ENCODE data around the gene METTL8.
"Not testable (repeated sequence)": the region's sequence is repeated elsewhere in the genome, so short reads cannot be mapped to it uniquely, and the experiment has no call there.

Gene METTL8

DNA sequence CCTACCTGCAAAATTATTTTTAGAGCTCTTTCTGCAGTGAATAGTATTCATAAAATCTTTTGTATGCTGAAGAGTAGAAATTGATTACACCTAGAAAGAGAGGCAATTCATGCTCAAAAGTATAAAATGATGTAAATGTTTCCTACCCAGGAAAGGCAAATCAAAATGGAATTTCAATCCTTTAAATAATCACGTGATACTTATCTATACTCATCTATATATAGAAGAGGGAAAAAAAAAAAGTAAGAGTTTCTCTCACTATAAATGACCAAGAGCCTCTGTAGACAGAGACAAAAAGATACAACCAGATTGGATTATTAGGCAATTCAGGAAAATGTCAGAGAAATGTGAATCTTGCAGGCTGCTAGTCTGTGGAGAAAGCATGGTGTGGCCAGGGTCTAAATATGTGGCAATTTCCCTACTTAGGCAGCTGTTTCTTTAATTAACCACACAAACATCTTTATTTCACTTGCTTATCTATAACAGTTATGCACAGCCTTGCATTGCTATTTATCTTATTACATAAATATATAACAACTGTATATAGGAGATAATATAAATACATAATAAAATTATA is 39.5 kb downstream of the METTL8 start:
- no peak for DNase-seq

DNA sequence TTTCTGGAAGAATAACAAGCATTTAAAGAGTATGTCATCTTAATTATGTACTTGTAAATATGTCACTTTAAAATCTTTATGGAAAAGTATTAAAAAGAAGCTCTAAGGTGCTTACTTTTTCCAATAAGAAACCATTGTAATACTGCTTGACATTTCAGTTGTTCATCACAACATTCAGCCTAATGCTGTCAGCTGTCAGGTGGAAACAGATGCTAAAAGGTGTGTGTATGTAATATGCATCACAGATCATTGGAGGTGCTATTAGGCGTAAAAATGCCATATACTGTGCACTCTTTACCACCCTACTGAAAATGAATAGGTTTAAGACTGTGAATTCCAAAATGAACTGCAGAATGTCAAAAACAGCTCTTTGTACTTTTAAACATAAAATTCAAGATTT is 40.3 kb downstream of the METTL8 start:
- DNase-seq, result no peak

DNA sequence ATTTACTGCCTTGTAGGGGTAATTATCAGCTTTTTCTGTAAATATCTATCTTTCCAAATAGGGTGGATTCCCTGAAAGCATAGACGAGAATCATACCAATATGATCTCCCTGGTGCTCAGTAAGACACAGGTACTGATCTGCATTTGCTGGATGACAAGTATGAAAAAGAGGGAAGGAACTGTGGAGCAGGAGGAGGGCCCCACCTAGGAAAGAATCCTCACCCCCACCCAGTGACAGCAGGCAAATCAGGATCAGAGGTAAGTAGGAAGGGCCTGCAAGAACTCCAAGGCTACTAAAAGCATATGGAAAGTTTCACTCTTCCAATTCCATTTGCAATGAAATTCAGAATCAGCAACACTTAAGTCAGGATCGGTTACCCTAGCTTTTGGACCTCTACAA is 42.3 kb downstream of the METTL8 start:
- no peak for DNase-seq

DNA sequence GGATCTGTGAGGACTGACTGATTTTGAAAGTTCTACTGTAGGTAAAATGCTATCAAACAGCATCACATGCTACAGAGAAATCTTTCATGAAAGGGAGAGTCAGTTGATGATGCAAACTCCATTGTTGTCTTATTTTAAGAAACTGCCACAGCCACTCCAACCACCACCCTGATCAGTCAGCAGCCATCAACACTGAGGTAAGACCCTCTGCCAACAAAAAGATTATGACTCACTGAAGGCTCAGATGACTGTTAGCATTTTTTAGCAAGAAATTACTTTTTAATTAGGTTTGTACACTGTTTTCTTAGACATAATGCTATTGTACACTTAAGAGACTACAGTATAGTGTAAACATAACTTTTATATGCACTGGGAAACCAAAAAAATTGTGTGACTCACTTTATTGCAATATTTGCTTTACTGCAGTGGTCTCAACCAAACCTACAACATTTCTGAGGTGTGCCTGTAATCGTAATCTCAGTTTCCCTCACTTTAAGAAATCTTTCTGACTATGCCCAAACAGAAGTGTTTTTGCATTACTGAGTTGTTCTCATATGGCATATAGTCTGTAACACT is 42.8 kb downstream of the METTL8 start:
- DNase-seq, result no peak

DNA sequence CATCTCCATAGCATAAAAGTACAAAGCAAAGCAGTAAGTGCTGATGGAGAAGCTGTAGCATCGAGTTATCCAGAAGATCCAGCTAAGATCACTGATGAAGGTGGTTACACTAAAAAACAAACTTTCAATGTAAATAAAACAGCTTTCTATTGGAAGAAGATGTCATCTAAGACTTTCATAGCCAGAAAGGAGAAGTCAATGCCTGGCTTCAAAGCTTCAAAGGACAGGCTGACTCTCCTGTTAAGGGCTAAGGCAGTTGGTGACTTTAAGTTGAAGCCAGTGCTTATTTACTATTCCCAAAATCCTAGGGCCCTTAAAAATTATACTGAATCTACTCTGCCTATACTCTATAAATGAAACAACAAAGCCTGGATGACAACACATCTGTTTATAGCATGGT is 44.0 kb downstream of the METTL8 start:
- DNase-seq, result no peak

DNA sequence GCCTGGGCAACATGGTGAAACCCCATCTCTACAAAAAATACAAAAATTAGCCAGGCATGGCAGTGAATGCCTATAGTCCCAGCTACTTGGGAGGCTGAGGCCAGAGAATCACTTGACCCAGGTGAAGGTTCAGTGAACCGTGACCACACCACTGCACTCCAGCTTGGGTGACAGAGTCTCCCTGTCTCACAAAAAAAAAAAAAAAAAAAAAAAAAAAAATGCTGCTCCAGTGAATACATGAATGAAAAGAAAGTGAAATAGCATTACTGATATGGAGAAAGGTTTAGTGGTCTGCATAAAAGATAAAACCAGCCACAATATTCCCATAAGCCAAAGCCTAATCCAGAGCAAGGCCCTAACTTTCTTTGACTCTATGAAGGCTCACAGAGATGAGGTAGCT is 44.5 kb downstream of the METTL8 start:
- DNase-seq, result no peak

DNA sequence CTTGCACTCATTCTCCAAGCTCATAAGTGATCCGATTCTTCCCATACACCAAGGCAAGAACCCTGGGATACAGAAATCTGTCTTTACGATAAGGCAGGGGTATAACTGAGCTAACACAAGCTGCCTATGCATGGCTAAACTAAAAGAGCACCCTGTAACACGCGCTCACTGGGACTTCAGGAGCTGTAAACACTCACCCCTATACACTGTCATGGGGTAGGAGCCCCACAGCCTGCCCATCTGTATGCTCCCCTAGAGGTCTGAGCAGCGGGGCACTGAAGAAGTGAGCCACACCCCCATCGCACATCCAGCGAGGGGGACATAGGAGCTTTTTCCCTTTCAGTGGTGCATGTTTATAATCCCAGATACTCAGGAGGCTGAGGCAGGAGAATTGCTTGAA is 46.7 kb downstream of the METTL8 start:
- no peak for DNase-seq

DNA sequence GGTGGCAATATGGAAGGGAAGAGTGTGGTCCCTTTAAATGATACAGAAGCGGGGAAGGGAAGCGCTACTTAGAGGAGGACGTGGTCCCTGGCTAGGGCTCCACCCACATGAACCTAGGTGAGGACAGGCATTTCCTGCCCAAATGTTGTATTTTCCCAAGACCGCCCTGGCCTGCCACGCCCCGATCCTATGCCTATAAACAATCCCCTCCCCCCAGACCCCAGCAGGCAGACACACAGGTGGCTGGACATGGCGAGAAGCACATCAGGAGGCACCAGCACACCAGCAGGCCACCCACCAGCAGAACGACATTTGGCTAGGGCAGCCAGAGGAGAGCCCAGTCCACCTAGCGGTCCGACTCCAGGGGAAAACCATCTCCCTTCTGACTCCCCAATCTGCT is 47.2 kb downstream of the METTL8 start:
- no peak for DNase-seq

DNA sequence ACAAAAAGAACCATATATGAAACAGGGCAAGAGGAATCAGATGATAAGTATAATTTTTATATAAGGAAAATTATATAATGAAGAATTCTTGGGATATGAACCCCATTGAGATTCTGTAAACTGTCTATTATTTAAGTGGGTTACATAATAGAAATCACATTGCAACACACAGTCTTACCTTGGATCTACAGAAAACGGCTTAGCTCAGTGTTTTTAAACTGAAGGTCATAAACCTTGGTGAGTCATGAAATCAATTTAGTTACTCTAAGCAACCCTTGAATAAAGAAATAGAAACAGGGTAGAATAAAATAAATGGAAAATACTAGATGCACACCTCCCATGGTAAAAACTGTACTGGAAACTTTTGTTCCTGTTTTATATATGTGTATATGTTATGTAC is 50.7 kb downstream of the METTL8 start:
- no peak for DNase-seq

DNA sequence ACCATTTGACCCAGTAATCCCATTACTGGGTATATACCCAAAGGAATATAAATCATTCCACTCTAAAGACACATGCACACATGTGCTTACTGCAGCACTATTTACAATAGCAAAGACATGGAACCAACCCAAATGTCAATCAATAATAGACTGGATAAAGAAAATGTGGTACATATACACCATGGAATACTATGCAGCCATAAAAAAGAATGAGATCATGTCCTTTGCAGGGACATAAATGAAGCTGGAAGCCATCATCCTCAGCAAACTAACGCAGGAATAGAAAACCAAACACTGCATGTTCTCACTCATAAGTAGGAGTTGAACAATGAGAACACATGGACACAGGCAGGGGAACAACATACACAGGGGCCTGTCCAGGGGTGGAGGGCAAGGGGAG is 51.6 kb downstream of the METTL8 start:
- DNase-seq, result not testable (repeated sequence)

DNA sequence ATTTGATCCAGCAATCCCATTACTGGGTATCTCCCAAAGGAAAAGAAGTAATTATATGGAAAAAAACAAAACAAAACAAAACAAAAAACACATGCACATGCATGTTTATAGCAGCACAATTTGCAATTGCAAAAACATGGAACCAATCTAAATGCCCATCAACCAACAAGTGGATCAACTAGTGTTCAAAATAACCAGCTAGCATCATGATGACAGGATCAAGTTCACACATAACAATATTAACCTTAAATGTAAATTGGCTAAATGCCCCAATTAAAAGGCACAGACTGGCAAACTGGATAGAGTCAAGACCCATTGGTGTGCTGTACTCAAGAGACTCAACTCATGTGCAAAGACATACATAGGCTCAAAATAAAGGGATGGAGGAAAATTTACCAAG is 55.9 kb downstream of the METTL8 start:
- DNase-seq, result not testable (repeated sequence)

DNA sequence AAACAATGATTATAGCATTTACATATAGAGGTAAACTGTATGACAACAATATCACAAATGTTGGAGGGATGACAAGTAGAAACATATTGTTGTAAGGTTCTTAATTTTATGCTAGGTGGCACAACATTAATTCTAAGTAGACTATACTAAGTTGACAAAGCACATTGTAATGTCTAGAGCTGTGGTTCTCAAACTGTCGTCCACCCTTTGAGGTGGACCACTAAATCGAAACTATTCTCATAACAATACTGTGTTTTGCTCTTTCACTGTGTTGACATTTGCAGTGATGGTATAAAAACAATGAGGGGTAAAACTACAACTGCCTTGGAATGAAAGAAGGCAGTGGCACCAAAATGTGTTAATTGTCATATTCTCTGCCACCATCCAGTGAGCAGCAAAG is 66.1 kb downstream of the METTL8 start:
- no peak for DNase-seq

DNA sequence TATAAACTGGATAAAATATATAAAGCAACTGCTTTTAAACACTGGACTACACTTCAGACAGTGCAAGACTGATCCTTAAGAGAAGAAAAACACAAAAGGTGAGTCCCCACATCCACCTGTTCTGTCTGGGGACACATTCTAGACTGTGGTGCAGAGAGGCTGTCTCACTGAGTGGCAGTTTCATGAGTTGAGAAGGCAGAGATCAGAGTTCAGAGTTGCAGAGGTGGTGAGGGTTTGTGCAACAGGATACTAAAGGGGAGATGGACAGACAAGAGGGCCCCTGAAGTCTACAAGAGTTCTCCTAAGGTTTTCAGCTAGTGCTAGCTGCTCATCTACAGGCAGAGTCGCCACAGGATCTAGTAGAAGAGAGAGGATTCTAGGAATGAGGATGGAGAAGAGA is 68.0 kb downstream of the METTL8 start:
- DNase-seq, result no peak

DNA sequence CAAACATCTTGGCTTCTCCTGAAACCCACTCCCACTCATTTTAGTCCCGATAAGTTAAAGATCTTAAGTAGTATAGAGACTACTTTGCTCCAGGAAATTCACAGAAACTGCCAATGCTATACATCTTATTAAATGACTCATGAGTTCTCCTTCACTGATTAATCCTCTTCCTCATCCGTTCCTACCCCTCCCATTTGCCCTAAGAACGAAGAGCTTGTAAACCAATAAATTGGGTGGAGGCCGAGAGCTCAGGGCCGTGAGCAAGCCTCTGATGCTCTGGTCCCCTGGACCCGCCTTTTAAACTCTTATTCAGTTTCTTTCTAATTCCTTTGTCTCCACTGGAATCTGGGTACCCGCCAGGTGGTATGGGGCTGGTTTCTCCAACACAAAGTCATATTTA is 68.6 kb downstream of the METTL8 start:
- no peak for DNase-seq

DNA sequence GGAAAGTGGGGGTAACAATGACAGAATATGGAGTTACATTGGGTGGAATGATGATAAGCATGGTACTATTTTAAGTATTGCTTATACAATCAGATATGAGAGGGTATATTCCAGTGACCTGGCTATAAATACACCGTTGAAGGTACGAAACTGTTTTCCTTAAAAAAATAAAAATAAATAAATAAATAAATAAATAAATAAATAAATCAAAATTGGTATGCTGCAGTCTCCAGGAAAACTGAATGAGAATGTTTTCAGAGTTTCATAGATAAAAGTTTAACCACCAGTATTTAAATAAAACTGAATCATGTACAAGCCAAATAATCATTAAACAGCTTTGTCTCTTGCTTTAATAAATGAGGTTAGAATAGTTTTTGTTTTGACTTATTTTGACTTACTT is 71.4 kb downstream of the METTL8 start:
- DNase-seq, result no peak

DNA sequence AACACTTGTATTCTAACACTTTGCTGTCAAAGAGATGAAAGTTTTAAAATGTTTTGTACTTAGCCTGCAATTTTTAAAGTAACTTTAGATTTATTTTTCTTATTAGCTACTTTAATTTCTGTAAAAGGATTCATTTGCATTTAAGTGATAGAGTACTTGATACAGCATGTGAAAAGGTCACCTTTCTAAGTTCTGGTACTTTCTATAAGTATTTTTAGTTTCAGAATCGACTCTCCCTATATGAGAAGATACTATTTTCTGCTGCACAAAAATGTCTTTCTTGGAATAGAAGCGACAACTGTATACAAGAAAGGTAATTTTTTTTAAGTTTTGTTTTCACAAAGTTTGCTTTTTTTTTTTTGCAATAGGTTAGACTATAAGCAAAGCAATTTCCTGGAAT is 72.9 kb downstream of the METTL8 start:
- DNase-seq, result no peak

DNA sequence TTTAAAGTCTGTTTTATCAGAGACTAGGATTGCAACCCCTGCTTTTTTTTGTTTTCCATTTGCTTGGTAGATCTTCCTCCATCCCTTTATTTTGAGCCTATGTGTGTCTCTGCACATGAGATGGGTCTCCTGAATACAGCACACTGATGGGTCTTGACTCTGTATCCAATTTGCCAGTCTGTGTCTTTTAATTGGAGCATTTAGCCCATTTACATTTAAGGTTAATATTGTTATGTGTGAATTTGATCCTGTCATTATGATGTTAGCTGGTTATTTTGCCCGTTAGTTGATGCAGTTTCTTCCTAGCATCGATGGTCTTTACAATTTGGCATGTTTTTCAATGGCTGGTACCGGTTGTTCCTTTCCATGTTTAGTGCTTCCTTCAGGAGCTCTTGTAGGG is 80.0 kb downstream of the METTL8 start:
- not testable (repeated sequence) for DNase-seq

DNA sequence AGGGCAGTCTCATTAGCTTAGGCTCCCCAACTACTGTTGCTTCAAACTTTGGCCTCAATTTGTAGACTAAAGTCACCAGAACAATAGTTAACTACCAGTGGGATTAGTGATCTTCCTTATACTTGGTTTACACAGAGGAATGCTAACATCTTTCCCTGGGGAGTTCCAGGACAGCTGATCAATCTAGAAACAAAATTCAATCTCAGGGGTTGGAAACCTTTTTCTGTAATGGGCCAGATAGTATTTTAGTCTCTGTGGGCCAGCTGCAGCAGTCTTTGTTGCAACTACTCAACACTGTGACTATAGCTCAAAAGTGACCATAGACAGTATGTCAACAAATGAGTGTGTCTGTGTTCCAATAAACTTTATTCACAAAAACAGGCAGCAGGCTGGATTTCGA is 85.7 kb downstream of the METTL8 start:
- DNase-seq, result no peak

DNA sequence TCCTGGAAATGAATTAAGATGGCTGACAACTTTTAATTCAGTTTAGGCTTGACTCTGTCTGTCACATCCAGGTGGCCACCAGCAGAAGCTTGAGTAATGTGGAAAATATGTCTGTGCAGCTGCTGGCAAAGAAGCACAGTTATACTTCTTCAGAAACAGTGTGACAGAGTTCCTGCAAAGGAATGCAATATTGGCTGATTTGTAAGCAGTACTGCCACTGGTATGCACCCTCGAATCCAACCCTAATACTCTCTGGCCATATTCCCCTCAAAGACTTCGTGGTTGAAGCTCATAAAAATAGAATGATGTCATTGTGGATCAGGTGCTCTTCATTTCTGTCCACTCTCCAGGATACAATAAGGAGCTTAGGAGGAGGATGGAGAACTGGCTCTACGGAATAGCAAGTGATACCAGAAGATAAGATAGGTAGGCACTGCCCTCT is 86.2 kb downstream of the METTL8 start:
- DNase-seq, result no peak

DNA sequence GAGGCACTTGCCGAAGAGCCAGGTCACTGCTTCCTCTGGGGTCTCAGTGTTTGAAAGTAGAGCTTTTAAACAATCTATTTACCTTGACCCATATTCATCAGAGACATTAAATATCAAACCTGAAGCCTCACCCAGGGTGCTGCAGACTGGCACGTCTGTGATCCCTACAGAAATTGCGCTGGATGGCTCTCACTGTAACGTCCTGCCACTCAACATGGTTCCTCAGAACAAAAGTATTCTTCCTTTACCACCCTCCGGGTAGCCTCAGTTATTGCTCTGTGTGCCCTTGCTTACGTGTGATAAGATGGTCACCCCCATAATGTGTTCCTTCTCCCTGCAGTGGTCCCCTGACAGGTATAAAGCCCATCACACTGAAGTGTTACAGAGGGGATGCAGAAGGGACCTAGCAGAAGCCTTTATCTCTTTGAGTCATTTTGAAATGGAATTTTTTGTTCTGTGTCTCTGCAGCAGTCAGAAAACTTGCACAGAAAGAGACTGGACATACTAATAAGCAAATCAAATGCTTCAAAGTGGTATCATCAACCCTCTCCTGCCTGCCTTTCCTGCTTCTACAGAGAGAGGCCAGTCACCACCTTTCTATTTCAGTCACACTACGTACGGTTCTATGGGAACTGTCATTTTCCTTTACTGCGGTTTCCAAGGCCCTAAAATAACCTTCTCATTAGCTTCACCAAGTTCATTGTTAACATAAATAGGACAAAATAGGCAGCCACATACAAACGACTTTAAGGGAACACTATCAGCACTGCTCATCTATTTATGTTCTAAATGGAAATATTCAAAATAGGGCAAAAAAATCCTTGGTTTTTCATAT is 86.8 kb downstream of the METTL8 start:
- DNase-seq, result no peak

DNA sequence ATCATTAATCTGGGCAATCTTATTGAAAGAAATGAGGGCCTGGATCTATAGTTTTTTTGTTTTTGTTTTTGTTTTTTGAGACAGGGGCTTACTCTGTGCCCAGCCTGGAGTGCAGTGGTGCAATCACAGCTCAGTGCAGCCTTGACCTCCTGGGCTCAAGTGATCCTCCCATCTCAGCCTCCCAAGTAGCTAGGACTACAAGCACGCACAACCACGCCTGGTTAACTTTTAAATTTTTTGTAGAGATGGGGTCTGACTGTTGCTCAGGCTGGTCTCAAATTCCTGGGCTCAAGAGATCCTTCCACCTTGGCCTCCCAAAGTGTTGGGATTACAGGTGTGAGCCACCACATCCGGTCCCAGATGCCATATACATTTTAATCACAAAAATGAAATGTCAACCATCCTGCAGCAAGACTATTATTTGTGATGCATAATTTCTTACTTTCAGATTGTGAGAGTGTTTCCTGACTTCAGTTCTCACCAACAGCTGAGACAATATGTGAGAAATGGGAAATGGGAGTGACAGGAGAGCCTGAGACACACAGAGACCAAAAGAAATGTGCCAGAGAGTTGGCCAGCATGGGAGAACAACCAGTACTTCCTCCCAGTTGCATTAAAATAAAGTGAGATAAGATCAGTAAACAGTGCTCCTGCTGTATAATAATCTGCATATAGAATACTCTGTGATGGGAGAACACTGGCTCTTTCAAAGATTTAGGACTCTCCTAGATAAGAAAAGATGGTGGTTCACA is 87.6 kb downstream of the METTL8 start:
- no peak for DNase-seq

DNA sequence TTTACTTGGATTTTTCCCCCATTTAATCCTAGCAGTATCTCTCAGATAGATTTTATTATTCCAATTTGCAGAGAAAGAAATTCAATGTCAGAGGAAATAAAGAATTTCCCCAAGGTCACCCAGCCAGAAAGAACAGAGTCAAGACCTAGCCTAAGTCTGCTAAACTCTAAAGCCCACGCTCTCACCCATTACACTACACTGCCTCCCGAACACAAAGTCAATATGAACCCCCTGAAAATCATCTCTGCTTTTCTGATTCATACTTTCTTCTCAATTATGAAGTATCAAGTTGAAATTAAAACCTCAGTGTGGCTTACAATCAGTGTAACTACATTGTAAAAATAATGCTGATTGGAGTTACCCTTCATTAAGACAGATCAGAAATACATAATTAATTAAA is 89.6 kb downstream of the METTL8 start:
- no peak for DNase-seq

DNA sequence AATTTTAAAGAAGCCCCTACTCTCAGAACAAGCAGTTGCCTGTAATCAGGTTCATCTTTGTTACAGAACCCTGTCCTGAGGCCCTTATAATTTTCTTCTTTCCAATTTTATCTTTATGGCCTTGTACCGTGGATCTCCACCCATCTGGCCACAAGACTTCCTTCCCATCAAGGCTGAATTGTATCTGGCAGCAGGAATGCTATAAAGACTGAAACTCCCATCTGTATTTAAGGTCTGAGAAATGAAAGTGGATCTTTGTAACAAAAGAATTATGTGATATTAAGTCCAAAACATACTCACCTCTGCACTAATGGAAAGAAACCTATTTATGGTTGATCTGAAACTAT is 91.8 kb downstream of the METTL8 start:
- no peak for DNase-seq
